Measurements from ENCODE around the gene DHRS2.

GRCh38 chr14:23657959-23658470 is 21.9 kb downstream of the DHRS2 start:
- TF ChIP-seq REPIN1 (CRISPR knock-in tag; IDR thresholded peaks at IDR 0.05; ENCODE audit: borderline replicate concordance, low read depth) (no peak), GABPB1 (CRISPR knock-in tag; IDR thresholded peaks at IDR 0.05) (no peak), SP2 (CRISPR knock-in tag; IDR thresholded peaks at IDR 0.05) (no peak), REST (IDR thresholded peaks at IDR 0.05; ENCODE audit: borderline replicate concordance in 1 of 2, low read depth in 1 of 2, low read length in 2 of 2) (no peak), BORCS8-MEF2B (CRISPR knock-in tag; IDR thresholded peaks at IDR 0.05) (no peak), ZNF335 (CRISPR knock-in tag; IDR thresholded peaks at IDR 0.05) (no peak), MXI1 (IDR thresholded peaks at IDR 0.05; ENCODE audit: borderline replicate concordance, low read depth, low read length) (no peak), CTCF (CRISPR knock-in tag; IDR thresholded peaks at IDR 0.05) (no peak), IRF2 (CRISPR knock-in tag; IDR thresholded peaks at IDR 0.05) (no peak), YY1 (IDR thresholded peaks at IDR 0.05; ENCODE audit: insufficient read depth, insufficient replicate concordance, low read depth, low read length) (no peak), DNMT3B (CRISPR knock-in tag; conservative IDR thresholded peaks at IDR 0.05) (no peak)

All from HepG2 (cell line).